HG03342 (cell line): ENCODE data around the gene ZCWPW1.
A peak's percentile ranks its signal among the peaks of the same experiment; 100 is the strongest.
"Not testable (repeated sequence)": the region's sequence is repeated elsewhere in the genome, so short reads cannot be mapped to it uniquely, and the experiment has no call there.

Source experiments
- ATAC-seq: cut with Tn5 transposase; IDR thresholded peaks from one replicate; pipeline ENCODE4 v1.9.1; 2021; ENCODE audit warnings: mild to moderate bottlenecking, moderate library complexity; ENCODE audit not compliant: unreplicated experiment

The ZCWPW1 gene

GRCh38 chr7:100457033-100457432 is 28.5 kb upstream of the ZCWPW1 start:
- ATAC-seq: no peak

DNA sequence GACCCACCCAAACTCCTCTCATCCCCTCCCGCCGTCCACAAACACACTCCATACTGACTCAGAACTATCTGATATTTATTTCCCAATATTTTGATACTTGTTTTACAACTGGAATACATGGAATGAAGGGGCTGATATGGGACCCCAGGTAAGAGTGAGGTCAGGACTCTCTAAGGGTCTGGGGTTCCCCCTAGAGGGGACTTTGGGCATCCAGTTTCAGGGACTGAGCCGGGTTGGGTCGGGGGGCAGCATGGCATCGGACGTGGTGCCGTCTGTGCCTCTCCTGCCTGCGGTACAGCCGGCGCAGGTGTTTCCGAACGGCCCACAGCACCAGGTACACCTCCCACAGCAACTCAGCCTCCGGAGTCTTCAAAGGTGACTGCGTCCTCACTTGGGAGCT is 28.1 kb upstream of the ZCWPW1 start:
- ATAC-seq: no peak

GRCh38 chr7:100455206-100455605 is 26.7 kb upstream of the ZCWPW1 start:
- ATAC-seq: no peak

- ATAC-seq: not testable (repeated sequence)
Measured at GRCh38 chr7:100453854-100454253, 25.4 kb upstream of the ZCWPW1 start.

DNA sequence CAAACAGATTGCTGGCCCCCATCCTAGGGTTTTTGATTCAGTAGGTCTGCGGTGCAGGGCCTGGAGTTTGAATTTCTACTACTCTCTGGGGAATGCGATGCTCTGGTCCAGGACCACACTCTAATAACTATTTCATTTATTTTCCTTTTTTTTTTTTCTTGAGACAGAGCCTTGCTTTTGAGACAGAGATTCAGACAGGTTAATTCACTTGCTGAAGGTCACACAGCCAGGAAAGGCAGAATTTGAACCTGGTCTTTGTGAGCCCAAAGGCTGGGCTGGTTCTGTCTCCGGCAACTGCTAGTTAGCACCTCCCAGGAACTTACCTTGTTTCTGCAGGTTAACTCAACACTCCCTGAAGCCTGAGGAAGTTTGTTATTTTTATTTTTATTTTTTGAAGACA is 24.0 kb upstream of the ZCWPW1 start:
- ATAC-seq: no peak

- no peak for ATAC-seq
Measured at GRCh38 chr7:100449190-100449795, 20.8 kb upstream of the ZCWPW1 start.

DNA sequence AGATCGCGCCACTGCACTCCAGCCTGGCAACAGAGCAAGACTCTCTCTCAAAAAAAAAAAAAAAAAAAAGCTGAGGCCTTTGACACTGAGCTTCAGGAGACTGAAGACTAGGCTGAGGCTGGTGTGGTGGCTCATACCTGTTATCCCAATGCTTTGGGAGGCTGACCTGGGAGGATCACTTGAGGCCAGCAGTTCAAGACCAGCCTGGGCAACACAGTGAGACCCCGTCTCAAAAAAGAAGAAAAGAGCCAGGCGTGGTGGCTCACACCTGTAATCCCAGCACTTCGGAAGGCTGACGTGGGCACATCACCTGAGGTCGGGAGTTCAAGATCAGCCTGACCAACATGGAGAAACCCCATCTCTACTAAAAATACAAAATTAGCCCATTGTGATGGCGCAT is 18.9 kb upstream of the ZCWPW1 start:
- not testable (repeated sequence) for ATAC-seq

DNA sequence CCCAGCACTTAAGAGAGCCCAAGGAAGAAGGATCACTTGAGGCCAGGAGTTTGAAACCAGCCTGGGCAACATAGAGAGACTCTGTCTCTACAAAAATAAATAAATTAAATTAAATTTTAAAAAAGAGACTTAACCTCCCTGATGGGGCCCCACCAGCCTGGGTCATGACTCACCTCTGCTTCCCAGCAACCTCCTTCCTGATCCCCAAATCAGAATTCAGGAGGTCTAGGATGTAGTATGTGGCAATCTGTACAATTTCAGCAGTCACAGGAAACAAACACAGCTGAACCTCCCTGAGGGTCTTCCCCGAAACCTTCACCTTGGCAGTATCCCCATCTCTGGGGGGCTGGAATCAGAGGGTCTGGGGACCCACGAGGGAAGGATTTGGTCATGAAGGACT is 17.5 kb upstream of the ZCWPW1 start:
- ATAC-seq: no peak

DNA sequence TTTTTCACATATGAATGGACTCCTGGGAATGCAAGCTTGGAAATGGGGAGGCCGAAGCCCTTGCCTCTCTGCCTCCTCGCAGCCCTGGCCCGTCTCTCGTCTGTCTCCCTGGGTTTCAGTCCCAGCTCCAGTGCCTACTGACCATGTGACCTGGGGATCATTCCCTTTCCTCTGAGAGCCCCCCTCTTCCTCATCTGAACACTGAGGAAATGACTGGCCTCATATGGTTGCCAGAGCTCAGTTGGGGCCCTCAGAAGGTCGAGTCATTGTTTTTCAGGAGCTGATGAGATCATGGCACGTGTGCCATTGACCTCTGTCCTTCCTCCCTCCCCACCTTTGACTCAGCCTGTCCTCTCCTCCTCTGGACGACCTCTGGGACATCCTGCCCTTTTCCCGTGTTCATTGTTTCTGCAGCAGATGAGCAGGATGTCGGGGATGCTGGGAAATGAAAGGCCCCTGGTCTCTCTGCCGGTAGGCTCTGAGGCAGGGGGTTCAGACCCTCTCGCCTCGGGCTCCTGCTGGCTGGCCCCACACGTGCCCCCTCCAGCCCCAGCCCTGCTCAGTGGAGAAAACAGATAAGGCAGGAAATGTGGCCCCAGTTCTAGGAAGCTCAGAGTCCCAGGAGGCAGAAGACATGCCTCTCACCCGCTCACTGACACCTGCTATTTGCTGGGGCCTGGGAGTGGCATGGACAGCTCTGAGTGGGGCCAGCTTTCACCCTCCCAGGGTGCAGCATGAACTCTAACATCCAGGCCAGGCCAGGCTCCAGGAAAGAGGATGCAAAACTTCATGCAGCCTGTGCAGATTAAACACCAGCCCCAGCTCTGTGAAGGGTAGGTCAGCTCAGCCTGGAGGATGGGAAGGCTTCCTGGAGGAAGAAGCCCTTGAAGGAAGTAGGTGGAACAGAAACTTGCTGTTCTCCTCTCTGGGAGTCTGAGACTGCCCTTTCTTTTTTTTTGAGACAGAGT is 16.1 kb upstream of the ZCWPW1 start:
- ATAC-seq: no peak

GRCh38 chr7:100443096-100443840 is 14.8 kb upstream of the ZCWPW1 start:
- ATAC-seq: no peak

DNA sequence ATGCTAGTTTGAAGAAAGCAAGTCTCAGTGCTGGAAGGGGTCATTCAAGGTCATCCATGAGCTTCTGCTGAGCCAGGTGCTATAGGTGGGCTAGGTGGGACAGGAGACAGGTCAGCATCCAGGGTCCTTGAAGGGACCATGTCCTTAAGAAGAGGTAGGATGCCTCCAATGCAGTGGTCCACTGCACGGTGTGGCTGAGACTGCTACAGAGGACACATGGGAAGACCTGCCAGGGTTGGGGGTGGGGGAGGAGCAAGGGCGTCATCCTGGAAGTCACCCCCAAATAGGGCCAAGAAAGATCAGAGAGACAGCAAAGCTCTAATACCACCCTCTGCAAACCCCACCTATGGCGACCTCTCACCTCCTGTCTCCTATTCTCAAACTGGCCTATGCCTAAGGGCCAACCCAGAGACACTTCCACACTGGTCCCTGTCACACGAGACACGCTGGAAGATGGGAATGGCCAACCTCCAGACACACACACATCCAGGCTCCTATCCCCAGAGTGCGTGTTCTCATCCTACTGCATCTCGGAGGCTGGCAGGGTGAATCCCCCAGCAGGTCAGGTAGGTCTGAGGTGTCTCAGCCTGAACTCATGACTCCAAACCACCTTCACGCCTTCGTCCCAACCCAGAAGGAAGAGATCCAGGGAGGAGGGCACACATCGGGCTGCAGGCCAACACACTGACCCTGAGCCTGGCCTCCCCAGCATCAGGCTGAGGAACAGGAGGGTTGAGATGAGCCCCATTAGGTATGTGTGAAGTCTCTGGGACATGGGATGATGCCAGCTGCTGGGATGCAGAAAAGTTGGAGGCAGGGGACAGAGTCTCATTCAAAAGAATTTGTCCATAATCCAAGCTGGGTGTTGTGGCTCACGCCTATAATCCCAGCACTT is 13.4 kb upstream of the ZCWPW1 start:
- no peak for ATAC-seq

DNA sequence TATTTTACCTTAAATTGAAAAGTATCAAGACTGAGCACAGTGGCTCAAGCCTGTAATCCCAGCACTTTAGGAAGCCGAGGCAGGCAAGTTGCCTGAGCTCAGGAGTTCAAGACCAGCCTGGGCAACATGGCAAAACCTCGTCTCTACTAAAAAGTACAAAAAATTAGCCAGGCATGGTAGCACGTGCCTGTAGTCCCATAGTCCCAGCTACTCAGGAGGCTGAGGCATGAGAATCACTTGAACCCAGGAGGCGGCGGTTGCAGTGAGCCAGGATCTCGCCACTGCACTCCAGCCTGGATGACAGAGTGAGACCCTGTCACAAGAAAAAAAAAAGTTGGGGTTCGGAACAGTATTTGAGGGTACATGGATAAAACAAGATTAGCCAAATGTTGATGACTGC is 10.7 kb upstream of the ZCWPW1 start:
- ATAC-seq: not testable (repeated sequence)

DNA sequence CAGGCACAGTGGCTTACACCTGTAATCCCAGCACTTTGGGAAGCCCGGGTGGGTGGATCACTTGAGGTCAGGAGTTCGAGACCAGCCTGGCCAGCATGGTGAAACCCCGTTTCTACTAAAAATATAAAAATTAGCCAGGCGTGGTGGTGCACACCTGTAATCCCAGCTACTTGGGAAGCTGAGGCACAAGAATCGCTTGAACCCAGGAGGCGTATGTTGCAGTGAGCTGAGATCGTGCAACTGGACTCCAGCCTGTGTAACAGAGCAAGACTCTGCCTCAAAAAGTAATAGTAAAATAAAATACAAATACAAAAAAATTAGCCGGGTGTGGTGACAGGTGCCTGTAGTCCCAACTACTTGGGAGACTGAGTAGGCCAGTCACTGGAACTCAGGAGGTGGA is 10.2 kb upstream of the ZCWPW1 start:
- ATAC-seq: not testable (repeated sequence)

DNA sequence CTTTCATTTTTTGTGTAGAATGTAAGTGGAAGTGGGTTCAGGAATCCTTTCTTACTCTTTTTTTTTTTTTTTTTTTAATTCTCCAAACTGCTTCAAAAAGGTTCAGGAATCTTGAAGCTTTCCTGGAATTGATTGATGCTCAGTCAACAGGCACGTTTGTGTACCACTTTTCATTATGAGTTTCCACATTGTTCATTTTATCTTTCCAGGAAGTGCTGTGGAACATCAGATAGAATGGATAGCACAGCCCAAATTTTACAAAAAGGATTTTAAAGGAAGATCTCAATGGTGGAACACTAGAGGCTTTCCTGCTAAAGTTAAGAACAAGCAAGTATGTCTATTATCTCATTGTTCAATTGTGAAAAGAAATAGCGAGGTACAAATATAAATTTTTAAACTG is 9.7 kb upstream of the ZCWPW1 start:
- no peak for ATAC-seq

DNA sequence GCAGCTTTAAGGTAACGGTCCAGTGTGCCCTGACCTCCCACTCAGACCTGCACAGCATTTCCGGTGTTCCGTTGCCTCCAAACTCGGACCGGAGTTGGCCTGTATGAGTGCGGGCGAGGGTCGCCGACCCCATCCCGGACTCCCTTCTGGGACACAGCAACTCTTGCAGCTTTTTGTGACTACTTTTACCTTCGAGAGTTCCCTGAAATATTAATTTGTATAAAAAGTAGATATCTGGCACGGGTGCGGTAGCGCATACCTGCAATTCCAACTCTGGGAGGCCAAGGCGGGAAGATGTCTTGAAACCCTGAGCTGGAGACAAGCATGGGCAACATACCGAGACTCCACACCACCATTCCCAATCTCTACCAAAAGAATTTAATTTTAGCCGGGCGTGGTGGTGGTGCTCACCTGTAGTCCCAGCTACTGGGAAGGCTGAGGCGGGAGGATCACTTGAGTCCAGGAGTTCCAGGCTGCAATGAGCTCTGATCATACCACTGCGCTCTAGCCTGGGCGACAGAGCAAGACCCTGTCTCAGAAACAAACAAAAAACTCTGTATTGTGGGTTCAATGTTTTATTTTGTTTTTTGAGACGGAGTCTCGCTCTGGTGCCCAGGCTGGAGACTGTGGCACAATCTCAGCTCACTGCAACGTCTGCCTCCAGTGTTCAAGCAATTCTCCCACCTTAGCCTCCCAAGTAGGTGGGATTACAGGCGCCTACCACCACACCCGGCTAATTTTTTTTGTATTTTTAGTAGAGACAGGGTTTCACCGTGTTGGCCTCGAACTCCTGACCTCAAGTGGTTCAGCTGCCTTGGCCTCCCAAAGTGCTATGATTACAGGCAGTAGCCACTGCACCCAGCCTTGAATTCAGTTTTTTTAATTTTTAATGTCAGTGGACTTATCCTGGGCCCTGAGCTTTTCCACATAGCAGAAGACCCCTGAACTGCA is 8.9 kb upstream of the ZCWPW1 start:
- no peak for ATAC-seq

- peak; percentile 27 for ATAC-seq
Measured at GRCh38 chr7:100435401-100436304, 7.2 kb upstream of the ZCWPW1 start.

- no peak for ATAC-seq
Measured at GRCh38 chr7:100434297-100435144, 6.0 kb upstream of the ZCWPW1 start.
